BLaER1 (cell line): ENCODE results near the gene TAF1C.

ENCODE experiments used
- H3K27ac ChIP-seq: shearing (Covaris generic); formaldehyde crosslinking; 2 replicates; pipeline ENCODE4 v1.8.1; 2022
- H3K27me3 ChIP-seq: shearing (Covaris generic); formaldehyde crosslinking; 2 replicates; pipeline ENCODE4 v1.8.1; 2022
- H3K36me3 ChIP-seq: shearing (Covaris generic); formaldehyde crosslinking; 2 replicates; pipeline ENCODE4 v1.8.1; 2022
- H3K4me1 ChIP-seq: shearing (Covaris generic); formaldehyde crosslinking; 2 replicates; pipeline ENCODE4 v1.8.1; 2022
- H3K4me2 ChIP-seq: shearing (Covaris generic); formaldehyde crosslinking; 2 replicates; pipeline ENCODE4 v1.8.1; 2022
- H3K4me3 ChIP-seq: shearing (Covaris generic); formaldehyde crosslinking; 2 replicates; pipeline ENCODE4 v1.8.1; 2022
- H3K9ac ChIP-seq: shearing (Covaris generic); formaldehyde crosslinking; 2 replicates; pipeline ENCODE4 v1.8.1; 2022
- H3K9me3 ChIP-seq: shearing (Covaris generic); formaldehyde crosslinking; 2 replicates; pipeline ENCODE4 v1.8.1; 2022
- H4K20me1 ChIP-seq: shearing (Covaris generic); formaldehyde crosslinking; 2 replicates; pipeline ENCODE4 v1.8.1; 2022
- Cebpa-rat ChIP-seq: shearing (Covaris generic); IDR thresholded peaks from 2 replicates; pipeline ENCODE4 v1.8.1; 2022

TAF1C gene

DNA sequence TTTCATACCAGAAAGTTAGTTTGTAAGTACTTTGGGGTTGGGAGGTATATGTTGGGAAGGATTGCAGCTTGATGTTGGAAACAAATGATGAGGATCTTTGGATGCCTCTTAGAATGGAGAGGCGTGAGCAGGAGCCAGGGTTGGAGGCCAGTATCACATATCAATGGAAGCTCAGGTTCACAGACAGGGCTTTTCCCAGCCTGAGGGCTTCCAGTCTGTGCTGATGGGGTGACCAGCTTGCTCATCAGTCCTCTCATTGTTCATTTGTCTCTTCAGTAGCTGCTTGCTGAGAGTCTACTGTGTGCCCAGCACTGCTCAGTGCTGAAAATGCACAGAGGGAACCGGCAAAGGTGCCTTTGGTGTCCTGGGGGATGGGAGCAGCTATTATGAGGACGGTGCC lies 35.9 kb downstream of the TAF1C start:
- no peak overlapping the region for H3K4me3 ChIP-seq
- no peak overlapping the region for H3K27ac ChIP-seq
- no peaks in the 10 kb centered on the region for H3K27me3 ChIP-seq
- H3K9me3 ChIP-seq = no peaks in the 10 kb centered on the region
- H3K4me1 ChIP-seq = no peaks in the 10 kb centered on the region
- H3K4me2 ChIP-seq = no peak overlapping the region
- H3K36me3 ChIP-seq = no peaks in the 10 kb centered on the region
- no peak for TF ChIP-seq Cebpa-rat
- no peak overlapping the region for H3K9ac ChIP-seq
- no peaks in the 10 kb centered on the region for H4K20me1 ChIP-seq

DNA sequence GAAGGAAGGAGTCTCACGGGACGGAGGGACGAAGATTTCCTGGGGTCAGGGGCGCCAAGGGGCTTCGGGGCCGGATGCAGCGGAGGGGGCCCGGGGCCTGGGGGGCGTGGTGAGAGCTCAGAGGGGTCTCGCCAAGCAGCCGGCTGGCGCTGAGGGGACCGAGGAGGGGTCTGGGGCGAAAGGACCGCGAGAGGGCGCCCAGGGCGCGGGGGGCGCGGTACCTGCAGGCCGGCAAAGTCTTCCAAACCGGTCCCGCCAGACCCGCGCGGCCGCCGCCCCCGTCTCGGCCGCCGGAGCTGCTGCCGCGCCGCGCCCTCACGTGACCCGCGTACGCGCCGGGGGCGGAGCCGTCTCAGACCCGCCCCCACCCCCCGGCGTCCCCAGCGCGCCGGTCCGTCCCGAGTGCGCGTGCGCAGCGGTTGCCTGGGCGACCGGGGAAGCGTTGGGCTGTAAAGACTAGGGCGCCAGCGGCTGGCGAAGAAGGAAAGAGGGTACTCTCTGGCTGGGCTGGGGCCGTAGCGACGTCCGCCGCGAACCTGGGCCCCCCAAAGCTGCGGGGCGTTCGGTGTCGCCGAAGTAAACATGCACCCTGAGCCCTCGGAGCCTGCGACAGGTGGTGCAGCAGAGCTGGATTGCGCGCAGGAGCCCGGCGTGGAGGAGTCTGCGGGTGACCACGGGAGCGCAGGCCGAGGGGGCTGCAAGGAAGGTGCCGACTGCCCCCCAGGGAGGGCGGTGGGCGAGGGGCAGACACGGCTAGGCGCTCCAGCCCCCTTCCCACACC lies 41.8 kb downstream of the TAF1C start, which contains the start of the genes DNAAF1 and HSDL1:
DNAAF1 (plus strand) TSS at position 450 of the 781 bp plus-strand sequence; CDS start at position 583, 133 bp downstream.
HSDL1 (minus strand) TSS at position 319 of the 781 bp plus-strand sequence. CDS start 13,856 bp downstream, outside the sequence.
- Histone ChIP-seq H3K9me3 (no peaks in the 10 kb centered on the region), H3K9ac (peak within 1 kb of the TSS; percentile 76), H4K20me1 (peaks cover 40% of the 10 kb centered on the region), H3K4me3 (peak within 1 kb of the TSS; percentile 79), H3K4me2 (peak within 1 kb of the TSS; percentile 98), H3K36me3 (no peaks in the 10 kb centered on the region), H3K27me3 (no peaks in the 10 kb centered on the region), H3K4me1 (peaks cover 24% of the 10 kb centered on the region), H3K27ac (peak within 1 kb of the TSS; percentile 70)
- TF ChIP-seq Cebpa-rat = no peak

GRCh38 chr16:84144209-84144858 lies 42.5 kb downstream of the TAF1C start:
- Histone ChIP-seq H3K9ac (peak overlapping the region; percentile 76), H3K27me3 (no peaks in the 10 kb centered on the region), H3K9me3 (no peaks in the 10 kb centered on the region), H3K4me2 (peak overlapping the region; percentile 98), H3K36me3 (no peaks in the 10 kb centered on the region), H3K4me3 (peak overlapping the region; percentile 79), H3K4me1 (peaks cover 31% of the 10 kb centered on the region), H4K20me1 (peaks cover 47% of the 10 kb centered on the region), H3K27ac (peak overlapping the region; percentile 70)
- no peak for TF ChIP-seq Cebpa-rat

DNA sequence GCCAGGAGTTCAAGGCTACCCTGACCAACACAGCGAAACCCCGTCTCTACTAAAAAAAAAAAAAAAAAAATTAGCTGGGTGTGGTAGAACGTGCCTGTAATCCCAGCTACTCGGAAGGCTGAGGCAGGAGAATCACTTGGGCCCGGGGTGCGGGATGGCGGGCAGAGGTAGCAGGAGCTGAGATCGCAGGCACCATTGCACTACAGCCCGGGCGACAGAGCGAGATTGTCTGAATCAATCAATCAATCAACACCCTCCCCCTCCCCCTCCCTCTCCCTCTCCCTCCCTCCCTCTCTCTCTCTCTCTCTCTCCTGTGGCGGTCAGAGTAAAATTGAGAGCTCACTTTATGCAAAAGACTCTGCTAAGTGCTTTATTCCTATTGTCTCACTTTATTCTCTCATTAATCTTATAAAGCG lies 43.1 kb downstream of the TAF1C start:
- peaks cover 36% of the 10 kb centered on the region for H3K4me1 ChIP-seq
- H4K20me1 ChIP-seq = peaks cover 52% of the 10 kb centered on the region
- no peak for TF ChIP-seq Cebpa-rat
- H3K4me3 ChIP-seq = peak overlapping the region; percentile 79
- H3K9ac ChIP-seq = peak overlapping the region; percentile 76
- no peak overlapping the region for H3K27ac ChIP-seq
- no peaks in the 10 kb centered on the region for H3K27me3 ChIP-seq
- H3K4me2 ChIP-seq = peak overlapping the region; percentile 98
- H3K36me3 ChIP-seq = no peaks in the 10 kb centered on the region
- no peaks in the 10 kb centered on the region for H3K9me3 ChIP-seq

DNA sequence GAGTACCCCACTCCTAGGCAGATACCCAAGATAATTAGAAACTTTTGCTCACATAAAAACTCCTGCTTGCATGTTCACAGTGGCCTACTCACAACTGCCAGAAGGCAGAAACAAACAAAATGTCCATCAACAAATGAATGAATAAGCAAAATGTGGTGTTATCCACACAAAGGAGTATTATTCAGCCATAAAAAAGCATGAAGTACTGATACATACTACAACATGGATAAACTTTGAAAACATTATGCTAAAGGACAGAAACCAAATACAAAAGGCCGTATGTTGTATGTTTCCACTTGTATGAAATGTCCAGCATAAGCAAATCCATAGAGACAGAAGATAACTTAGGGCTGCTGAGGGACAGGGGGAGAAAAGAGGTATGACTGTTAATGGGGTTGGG lies 43.8 kb downstream of the TAF1C start:
- Histone ChIP-seq H3K36me3 (no peaks in the 10 kb centered on the region), H4K20me1 (peaks cover 55% of the 10 kb centered on the region), H3K27ac (no peak overlapping the region), H3K9ac (no peak overlapping the region), H3K4me2 (no peak overlapping the region), H3K9me3 (no peaks in the 10 kb centered on the region), H3K4me1 (peaks cover 44% of the 10 kb centered on the region), H3K27me3 (no peaks in the 10 kb centered on the region), H3K4me3 (no peak overlapping the region)
- no peak for TF ChIP-seq Cebpa-rat

GRCh38 chr16:84141143-84141670 lies 45.6 kb downstream of the TAF1C start:
- peak overlapping the region; percentile 14; the same call in 1 of the 2 replicates for H3K4me2 ChIP-seq
- H3K4me3 ChIP-seq = no peak overlapping the region
- no peaks in the 10 kb centered on the region for H3K36me3 ChIP-seq
- no peaks in the 10 kb centered on the region for H3K27me3 ChIP-seq
- no peaks in the 10 kb centered on the region for H3K9me3 ChIP-seq
- TF ChIP-seq Cebpa-rat = no peak
- peaks cover 62% of the 10 kb centered on the region for H3K4me1 ChIP-seq
- no peak overlapping the region for H3K27ac ChIP-seq
- no peak overlapping the region for H3K9ac ChIP-seq
- H4K20me1 ChIP-seq = peaks cover 73% of the 10 kb centered on the region

- Histone ChIP-seq H3K36me3 (no peaks in the 10 kb centered on the region), H4K20me1 (peaks cover 76% of the 10 kb centered on the region), H3K4me2 (peak overlapping the region; percentile 50), H3K27ac (no peak overlapping the region), H3K9me3 (no peaks in the 10 kb centered on the region), H3K4me1 (peaks cover 64% of the 10 kb centered on the region), H3K27me3 (no peaks in the 10 kb centered on the region), H3K9ac (no peak overlapping the region), H3K4me3 (no peak overlapping the region)
- TF ChIP-seq Cebpa-rat = no peak
These were observed 47.1 kb downstream of the TAF1C start for GRCh38 chr16:84139628-84140258.

DNA sequence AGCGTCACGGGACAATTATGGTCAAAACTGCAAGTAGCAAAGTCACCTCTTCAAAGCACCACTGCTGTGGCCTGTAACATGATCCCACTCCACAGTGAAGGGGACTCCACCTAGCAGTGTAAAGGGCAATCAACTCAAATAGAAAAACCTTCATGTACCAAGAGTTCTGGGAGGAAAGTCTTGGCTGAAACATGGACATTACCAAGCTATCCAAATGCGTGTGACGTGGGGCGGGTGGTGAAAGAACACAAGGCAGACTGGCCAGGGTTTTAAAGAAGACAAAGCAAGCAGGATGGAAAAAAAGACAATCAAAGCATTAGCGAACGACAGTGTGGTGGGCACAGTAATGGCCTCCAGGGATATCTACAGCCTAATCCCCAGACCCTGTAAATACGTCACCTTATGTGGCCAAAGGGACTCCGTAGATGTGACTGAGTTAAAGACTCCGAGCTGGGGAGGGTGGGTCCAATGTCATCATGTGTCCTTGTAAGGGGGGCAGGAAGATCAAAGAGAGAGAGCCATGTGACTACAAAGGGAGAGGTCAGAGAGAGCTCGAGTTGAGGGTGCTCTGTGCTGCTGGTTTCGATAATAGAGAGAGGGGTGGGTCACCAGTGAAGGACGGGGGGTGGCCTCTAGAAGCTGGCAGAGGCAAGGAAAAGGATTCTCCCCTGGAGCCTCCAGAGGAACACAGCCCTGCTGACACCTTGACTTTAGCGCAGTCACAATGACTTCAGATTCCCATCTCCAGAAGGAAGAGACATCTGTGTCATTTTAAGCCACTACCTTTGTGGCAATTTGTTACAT lies 47.8 kb downstream of the TAF1C start:
- Histone ChIP-seq H4K20me1 (peaks cover 73% of the 10 kb centered on the region), H3K27me3 (no peaks in the 10 kb centered on the region), H3K4me2 (peak overlapping the region; percentile 50), H3K9me3 (no peaks in the 10 kb centered on the region), H3K4me3 (no peak overlapping the region), H3K27ac (no peak overlapping the region), H3K4me1 (peaks cover 63% of the 10 kb centered on the region), H3K9ac (0 out of 2 replicates have a peak overlapping the region, but pooled peaks have one; percentile 12), H3K36me3 (no peaks in the 10 kb centered on the region)
- TF ChIP-seq Cebpa-rat = no peak

GRCh38 chr16:84138500-84138823 lies 48.4 kb downstream of the TAF1C start:
- no peak for TF ChIP-seq Cebpa-rat
- Histone ChIP-seq H3K9ac (0 out of 2 replicates have a peak overlapping the region, but pooled peaks have one; percentile 12), H3K27ac (no peak overlapping the region), H3K9me3 (no peaks in the 10 kb centered on the region), H4K20me1 (peaks cover 69% of the 10 kb centered on the region), H3K4me3 (no peak overlapping the region), H3K4me2 (peak overlapping the region; percentile 50), H3K27me3 (no peaks in the 10 kb centered on the region), H3K4me1 (peaks cover 57% of the 10 kb centered on the region), H3K36me3 (no peaks in the 10 kb centered on the region)
